HUES6 (cell line): ENCODE results near the gene SGCA.

Experiments used
- H3K27ac ChIP-seq: 2 replicates; pipeline ENCODE4 v1.7.0; 2013; ENCODE audit warnings: low read depth, mild to moderate bottlenecking, low read length, inconsistent platforms
- H3K27me3 ChIP-seq: 2 replicates; pipeline ENCODE4 v1.6.1; 2013; ENCODE audit warnings: low read length; ENCODE audit not compliant: control insufficient read depth, insufficient read depth
- H3K36me3 ChIP-seq: 2 replicates; pipeline ENCODE4 v1.6.1; 2013; ENCODE audit warnings: low read length; ENCODE audit not compliant: control insufficient read depth, insufficient read depth
- H3K4me1 ChIP-seq: 2 replicates; pipeline ENCODE4 v1.6.1; 2013; ENCODE audit warnings: low read length; ENCODE audit not compliant: control insufficient read depth, insufficient read depth
- H3K4me3 ChIP-seq: 2 replicates; pipeline ENCODE4 v1.5.1; 2013; ENCODE audit warnings: low read depth, low read length
- H3K9ac ChIP-seq: one replicate; pipeline ENCODE4 v1.6.1; 2013; ENCODE audit warnings: mild to moderate bottlenecking, low read length
- H3K9me3 ChIP-seq: 2 replicates; pipeline ENCODE4 v1.6.1; 2013; ENCODE audit warnings: low read depth, low read length; ENCODE audit not compliant: control insufficient read depth, insufficient read depth

SGCA gene

GRCh38 chr17:50135316-50136095, 30.3 kb upstream of the SGCA start:
- Histone ChIP-seq H3K9me3 (no peaks in the 10 kb centered on the region), H3K4me3 (no peak overlapping the region), H3K27ac (no peak overlapping the region), H3K9ac (no peak overlapping the region), H3K27me3 (no peaks in the 10 kb centered on the region; the same call in 1 of the 2 replicates), H3K36me3 (peaks cover 42% of the 10 kb centered on the region), H3K4me1 (peaks cover 35% of the 10 kb centered on the region)

- Histone ChIP-seq H3K9me3 (no peaks in the 10 kb centered on the region), H3K4me1 (peaks cover 33% of the 10 kb centered on the region), H3K27me3 (no peaks in the 10 kb centered on the region), H3K27ac (no peak overlapping the region), H3K9ac (no peak overlapping the region), H3K36me3 (peaks cover 49% of the 10 kb centered on the region), H3K4me3 (no peak overlapping the region)
These were observed 29.6 kb upstream of the SGCA start for GRCh38 chr17:50136096-50136687.

- H3K4me1 ChIP-seq = peaks cover 33% of the 10 kb centered on the region
- H3K9me3 ChIP-seq = no peaks in the 10 kb centered on the region
- no peak overlapping the region for H3K27ac ChIP-seq
- H3K36me3 ChIP-seq = peaks cover 56% of the 10 kb centered on the region
- no peaks in the 10 kb centered on the region for H3K27me3 ChIP-seq
- H3K9ac ChIP-seq = no peak overlapping the region
- no peak overlapping the region for H3K4me3 ChIP-seq
These were observed 28.8 kb upstream of the SGCA start for GRCh38 chr17:50137042-50137441.

GRCh38 chr17:50139185-50139783, 26.5 kb upstream of the SGCA start:
- Histone ChIP-seq H3K36me3 (peaks cover 75% of the 10 kb centered on the region), H3K9me3 (no peaks in the 10 kb centered on the region), H3K27me3 (no peaks in the 10 kb centered on the region), H3K4me1 (peaks cover 16% of the 10 kb centered on the region), H3K27ac (no peak overlapping the region), H3K9ac (no peak overlapping the region), H3K4me3 (no peak overlapping the region)

- no peaks in the 10 kb centered on the region for H3K27me3 ChIP-seq
- H3K36me3 ChIP-seq = peaks cover 82% of the 10 kb centered on the region
- peaks cover 9% of the 10 kb centered on the region; the same call in 1 of the 2 replicates for H3K4me1 ChIP-seq
- H3K9ac ChIP-seq = no peak overlapping the region
- no peaks in the 10 kb centered on the region for H3K9me3 ChIP-seq
- H3K4me3 ChIP-seq = no peak overlapping the region
- H3K27ac ChIP-seq = no peak overlapping the region
These were observed 25.6 kb upstream of the SGCA start for GRCh38 chr17:50139950-50140885.

- H3K4me3 ChIP-seq = no peak overlapping the region
- H3K9ac ChIP-seq = no peak overlapping the region
- no peaks in the 10 kb centered on the region for H3K9me3 ChIP-seq
- no peaks in the 10 kb centered on the region for H3K27me3 ChIP-seq
- H3K27ac ChIP-seq = no peak overlapping the region
- H3K4me1 ChIP-seq = peaks cover 10% of the 10 kb centered on the region; the same call in 1 of the 2 replicates
- H3K36me3 ChIP-seq = peaks cover 80% of the 10 kb centered on the region
These were observed 24.6 kb upstream of the SGCA start for GRCh38 chr17:50141026-50141744.

GRCh38 chr17:50141745-50142110, 24.1 kb upstream of the SGCA start:
- Histone ChIP-seq H3K9me3 (no peaks in the 10 kb centered on the region), H3K4me1 (peaks cover 15% of the 10 kb centered on the region; the same call in 1 of the 2 replicates), H3K9ac (no peak overlapping the region), H3K36me3 (peaks cover 75% of the 10 kb centered on the region), H3K27ac (no peak overlapping the region), H3K27me3 (no peaks in the 10 kb centered on the region), H3K4me3 (no peak overlapping the region)

GRCh38 chr17:50143461-50144176, 22.2 kb upstream of the SGCA start:
- Histone ChIP-seq H3K27ac (no peak overlapping the region), H3K36me3 (peaks cover 56% of the 10 kb centered on the region), H3K4me3 (no peak overlapping the region), H3K4me1 (peaks cover 33% of the 10 kb centered on the region), H3K9me3 (no peaks in the 10 kb centered on the region), H3K9ac (no peak overlapping the region), H3K27me3 (no peaks in the 10 kb centered on the region)

GRCh38 chr17:50144355-50144754, 21.4 kb upstream of the SGCA start:
- Histone ChIP-seq H3K4me1 (peaks cover 33% of the 10 kb centered on the region), H3K36me3 (peaks cover 48% of the 10 kb centered on the region), H3K9ac (no peak overlapping the region), H3K9me3 (no peaks in the 10 kb centered on the region), H3K27ac (no peak overlapping the region), H3K4me3 (no peak overlapping the region), H3K27me3 (peaks cover 4% of the 10 kb centered on the region; the same call in 1 of the 2 replicates)
